HG03521 (cell line): ENCODE results near the gene FUZ.
A peak's percentile ranks its signal among the peaks of the same experiment; 100 is the strongest.

Experiments used
- ATAC-seq: cut with Tn5 transposase; IDR thresholded peaks from one replicate; pipeline ENCODE4 v1.9.1; 2021; ENCODE audit warnings: mild to moderate bottlenecking, moderate library complexity; ENCODE audit not compliant: unreplicated experiment

FUZ gene

GRCh38 chr19:49786376-49786820 lies 26.7 kb downstream of the FUZ start:
- no peak for ATAC-seq

- ATAC-seq, result no peak
Observed at GRCh38 chr19:49782515-49782914, 30.6 kb downstream of the FUZ start.

DNA sequence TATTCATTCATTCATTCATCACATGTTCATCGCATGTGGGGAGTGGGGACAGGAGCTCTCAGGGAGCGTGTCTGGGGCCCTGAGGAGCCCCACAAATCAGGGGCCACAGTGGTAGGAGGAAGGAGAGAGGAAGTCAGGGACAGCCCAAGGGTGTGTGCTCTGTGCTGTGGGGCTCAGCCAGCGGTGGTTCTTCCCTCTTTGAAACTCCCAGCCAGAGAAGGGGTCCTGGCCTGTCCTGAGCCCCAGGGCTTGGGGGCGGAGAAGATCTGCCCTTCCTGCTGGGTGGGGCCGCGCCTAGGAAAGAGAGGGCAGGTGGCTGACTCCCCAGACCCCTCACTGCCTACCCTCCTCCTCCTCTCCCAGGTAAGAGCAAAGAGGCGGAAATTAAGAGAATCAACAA lies 31.7 kb downstream of the FUZ start:
- ATAC-seq, result no peak

DNA sequence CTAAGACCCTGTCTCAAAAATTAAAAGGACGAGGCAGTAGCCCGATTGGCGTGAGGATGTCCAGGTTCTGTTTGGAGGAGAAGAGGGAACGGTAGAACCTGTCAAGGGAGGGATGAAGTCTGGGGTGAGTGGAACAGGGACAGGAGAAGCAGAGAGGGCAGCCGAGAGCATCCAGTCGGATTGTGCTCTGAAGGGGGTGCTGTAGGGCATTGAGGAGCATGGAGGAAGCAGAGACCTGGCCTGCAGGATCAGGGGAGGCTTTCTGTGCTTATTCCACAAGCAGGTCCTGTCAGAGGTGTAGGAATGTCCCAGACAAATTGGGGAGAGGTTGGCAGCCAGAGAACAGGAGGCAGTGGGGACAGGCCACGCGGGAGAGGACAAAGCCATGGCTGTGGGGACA lies 32.2 kb downstream of the FUZ start:
- ATAC-seq, result no peak

DNA sequence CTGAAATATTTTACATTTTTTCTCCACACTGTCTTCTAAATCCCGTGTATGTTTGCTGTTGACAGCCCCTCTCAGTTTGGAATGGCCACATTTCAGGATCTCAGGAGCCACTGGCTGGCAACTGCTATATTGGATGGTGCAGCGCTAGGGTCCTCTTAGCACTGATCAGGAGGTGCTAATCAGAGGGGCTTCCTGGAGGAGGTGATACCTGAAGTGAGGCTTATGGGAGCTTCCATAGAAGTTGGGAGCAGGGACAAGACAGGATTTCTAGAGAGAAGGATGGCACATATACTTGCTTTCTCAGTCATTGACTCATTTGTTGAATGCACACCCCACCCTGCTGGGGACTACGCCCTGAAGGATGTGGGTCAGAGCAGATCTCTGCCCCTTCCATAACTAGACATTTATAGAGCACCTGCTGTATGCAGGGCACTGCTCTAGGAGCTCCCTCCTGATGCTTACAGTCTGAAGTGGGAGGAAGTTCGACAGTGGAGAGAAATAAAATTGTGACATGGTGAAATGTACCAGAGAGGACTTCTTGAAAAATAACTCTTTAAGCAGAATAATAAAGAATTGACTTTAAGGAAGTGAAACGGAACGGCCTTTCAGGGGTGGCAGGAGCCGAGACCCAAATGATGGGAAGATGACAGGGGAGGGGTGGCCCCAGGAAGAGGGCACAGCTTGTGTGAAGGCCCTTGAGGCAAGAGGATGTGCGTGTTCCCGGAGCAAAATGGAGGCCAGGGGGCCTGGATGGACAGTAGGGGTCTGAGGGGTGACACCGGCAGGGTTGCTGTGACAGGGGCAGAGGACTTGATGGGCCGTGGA lies 33.1 kb downstream of the FUZ start:
- ATAC-seq, result no peak

DNA sequence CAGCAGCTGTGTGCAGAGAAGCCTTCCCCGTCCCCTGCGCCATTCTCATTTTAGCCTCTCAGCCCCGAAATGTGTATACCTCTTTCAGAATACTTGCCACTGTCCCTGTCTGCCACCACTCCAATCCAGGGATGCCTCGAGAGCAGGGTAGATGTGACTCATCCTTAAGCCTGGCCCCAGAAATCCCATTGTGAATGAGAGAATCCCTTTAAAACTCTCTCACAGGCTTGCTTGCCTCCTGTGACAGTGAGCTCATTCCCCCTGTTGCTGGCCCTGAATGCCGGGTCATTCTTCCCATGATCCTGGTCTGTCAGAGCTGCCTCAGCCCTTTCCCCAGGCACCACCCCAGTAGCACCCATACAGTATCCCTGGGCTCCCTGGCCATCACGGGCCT lies 36.7 kb downstream of the FUZ start:
- no peak for ATAC-seq

DNA sequence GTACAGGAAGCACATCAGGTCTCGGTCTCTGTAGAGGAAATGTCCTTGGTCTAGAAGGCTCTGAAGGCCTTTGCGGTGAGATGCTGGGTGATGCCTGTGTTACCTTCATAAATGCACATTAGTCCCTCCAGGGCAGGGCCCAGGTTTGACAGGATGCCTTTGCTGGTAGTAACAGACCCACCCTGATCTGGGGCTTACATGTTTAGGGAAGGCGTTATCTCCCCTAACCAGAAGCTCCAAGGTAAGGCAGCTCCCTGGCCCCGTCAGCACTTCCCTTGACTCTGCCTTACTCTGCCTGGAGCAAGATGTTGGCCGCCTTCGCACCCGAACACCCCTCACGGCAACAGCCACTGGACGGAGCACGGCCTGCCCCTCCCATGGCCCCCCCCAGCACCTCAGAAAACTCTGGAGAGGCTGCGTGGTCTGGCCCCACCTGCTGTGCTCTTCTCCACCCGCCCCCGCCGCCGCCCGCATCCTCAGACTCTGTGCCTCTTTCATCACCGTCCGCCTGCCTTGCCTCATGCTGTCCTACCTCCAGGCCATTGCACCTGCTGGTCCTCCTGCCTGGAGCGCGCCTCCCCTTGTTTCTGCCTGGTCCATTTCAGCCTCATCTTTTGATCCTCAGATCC lies 37.2 kb downstream of the FUZ start:
- ATAC-seq, result no peak

- no peak for ATAC-seq
Observed at GRCh38 chr19:49774969-49775368, 38.1 kb downstream of the FUZ start.

- no peak for ATAC-seq
Observed at GRCh38 chr19:49773663-49774350, 39.3 kb downstream of the FUZ start.

DNA sequence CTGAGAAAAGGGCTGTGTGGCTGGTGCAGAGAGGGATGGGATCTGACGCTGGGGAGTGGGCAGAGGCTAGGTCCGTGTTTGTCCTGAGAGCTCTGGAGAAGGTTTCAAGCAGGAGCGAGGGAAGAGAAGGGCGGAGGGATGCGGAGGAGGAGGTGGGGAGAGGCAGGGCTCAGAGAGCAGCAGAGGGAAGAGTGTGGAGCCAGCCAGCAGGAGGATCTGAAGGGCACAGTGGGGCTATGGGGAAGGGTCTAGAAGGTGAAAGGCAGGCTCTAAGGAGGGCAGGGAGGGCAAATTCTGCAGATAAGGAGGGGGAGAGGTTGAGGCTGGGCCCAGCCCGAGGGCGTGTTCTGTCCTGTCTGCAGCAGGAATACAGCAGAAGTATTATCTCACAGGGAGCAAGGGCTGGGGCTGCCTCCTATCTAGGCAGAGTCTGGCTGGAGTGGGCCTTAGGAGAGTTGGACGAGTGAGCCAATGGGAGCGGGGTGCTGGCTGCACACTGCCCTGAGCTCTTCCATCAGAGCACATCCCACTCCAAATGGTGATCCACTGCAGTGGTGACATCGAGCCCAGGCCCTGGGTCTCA lies 40.2 kb downstream of the FUZ start:
- ATAC-seq, result no peak

GRCh38 chr19:49771674-49772139 lies 41.4 kb downstream of the FUZ start:
- no peak for ATAC-seq

GRCh38 chr19:49770529-49770928 lies 42.6 kb downstream of the FUZ start:
- ATAC-seq, result no peak

GRCh38 chr19:49767967-49768581 lies 45.0 kb downstream of the FUZ start:
- no peak for ATAC-seq

DNA sequence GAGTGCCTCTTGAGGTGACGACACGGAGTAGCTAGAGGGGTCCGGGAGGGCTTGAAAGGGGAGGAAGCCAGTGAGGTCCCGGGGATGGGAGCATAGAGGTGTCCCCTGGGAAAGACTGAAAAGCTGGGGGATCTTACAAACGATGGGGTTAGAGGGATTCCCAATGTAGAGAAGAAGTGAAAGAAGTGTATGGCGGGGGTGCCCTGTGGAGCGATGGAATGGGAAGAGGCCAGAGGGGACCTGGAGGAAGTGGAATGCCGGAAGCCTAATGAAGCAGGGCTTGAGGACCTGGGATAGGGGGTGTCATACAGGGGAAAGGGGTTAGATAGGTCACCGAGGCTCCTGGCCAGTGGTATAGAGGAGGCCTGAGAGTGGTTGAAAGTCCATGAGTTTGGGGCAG lies 45.7 kb downstream of the FUZ start:
- no peak for ATAC-seq

DNA sequence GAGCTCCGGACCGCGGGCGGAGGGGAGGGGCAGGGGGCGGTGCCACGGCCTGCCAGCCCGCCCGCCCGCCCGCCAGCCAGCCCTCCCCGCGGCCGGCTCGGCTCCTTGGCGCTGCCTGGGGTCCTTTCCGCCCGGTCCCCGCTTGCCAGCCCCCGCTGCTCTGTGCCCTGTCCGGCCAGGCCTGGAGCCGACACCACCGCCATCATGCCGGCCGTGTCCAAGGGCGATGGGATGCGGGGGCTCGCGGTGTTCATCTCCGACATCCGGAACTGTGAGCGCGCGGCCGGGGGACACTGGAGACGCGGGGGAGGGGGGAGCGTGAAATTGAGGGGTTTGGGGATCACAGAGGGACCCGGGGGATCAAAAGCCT lies 46.2 kb downstream of the FUZ start, which contains the start of gene AP2A1:
AP2A1 (plus strand) TSS at position 72 of the 370 bp plus-strand sequence; CDS start at position 205, 133 bp downstream.
- ATAC-seq, result no peak

GRCh38 chr19:49766007-49766929 lies 46.8 kb downstream of the FUZ start:
- peak; percentile 89 for ATAC-seq

DNA sequence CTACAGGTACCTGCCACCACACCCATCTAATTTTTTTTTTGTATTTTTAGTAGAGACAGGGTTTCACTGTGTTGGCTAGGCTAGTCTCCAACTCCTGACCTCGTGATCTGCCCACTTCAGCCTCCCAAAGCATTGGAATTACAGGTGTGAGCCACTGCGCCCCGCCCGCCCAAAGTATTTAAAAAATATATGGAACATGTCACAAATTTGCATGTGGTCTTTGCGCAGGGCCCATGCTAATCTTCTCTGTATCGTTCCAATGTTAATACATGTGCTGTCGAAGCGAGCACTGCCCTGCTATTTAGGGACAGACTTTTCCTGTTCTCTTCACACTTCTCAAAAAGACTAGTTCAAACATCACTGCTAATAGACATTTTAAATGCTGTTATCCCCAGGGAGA lies 48.8 kb downstream of the FUZ start:
- ATAC-seq, result no peak

GRCh38 chr19:49763230-49763629 lies 49.9 kb downstream of the FUZ start, which contains the start of gene TSKS:
Gene TSKS (minus strand): TSS chr19:49763306. CDS start chr19:49763247, 59 bp downstream.
- no peak for ATAC-seq

DNA sequence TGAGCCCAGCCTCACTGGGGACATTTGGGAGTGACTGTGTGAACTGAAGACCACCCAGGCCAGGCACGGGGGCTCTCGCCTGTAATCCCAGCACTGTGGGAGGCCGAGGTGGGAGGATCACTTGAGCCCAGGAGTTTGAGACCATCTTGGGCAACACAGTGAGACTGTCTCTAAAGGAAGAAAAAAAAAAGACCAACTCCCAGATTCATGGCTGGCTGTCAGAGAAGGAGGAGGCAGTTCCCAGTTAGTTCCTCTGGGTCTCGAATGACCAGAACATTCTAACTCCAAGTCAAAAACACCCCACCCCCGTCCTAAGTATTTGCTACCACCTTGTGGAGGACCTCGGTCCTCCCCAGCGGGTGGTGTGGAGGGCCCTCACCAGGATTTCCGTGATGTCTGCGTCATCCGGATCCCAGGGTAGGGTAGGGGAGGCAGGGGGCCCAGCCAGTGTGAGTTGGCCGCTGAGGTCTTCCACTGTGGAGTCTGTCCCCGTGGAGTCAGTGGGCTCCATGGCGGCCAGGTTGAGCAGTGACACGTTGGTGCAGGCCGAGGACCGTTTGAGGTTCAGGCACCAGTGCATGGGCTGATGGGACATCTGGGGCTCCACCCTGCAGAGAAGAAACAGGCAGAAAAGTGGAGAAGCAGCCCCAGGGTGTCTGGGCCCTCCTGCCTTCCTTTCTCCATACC lies 51.3 kb downstream of the FUZ start:
- no peak for ATAC-seq
